SU-DHL-6 (cell line): ENCODE measurements around the gene CD151.

Source experiments
- EZH2phosphoT487 ChIP-seq: fragments of 200-600 bp; sonication (generic), shearing (Covaris generic); conservative IDR thresholded peaks from 2 replicates; pipeline ENCODE4 v1.6.1; 2018; ENCODE audit warnings: mild to moderate bottlenecking, antibody characterized with exemption, low read length, moderate library complexity, mixed read lengths
- TF ChIP-seq, protein P1 (sequence below): fragments of 200-600 bp; sonication (generic); IDR thresholded peaks from one replicate; pipeline ENCODE4 v1.5.1; 2017; ENCODE audit warnings: antibody characterized with exemption, mild to moderate bottlenecking, low read length, moderate library complexity; ENCODE audit not compliant: insufficient read depth, poor library complexity, severe bottlenecking

DNA sequence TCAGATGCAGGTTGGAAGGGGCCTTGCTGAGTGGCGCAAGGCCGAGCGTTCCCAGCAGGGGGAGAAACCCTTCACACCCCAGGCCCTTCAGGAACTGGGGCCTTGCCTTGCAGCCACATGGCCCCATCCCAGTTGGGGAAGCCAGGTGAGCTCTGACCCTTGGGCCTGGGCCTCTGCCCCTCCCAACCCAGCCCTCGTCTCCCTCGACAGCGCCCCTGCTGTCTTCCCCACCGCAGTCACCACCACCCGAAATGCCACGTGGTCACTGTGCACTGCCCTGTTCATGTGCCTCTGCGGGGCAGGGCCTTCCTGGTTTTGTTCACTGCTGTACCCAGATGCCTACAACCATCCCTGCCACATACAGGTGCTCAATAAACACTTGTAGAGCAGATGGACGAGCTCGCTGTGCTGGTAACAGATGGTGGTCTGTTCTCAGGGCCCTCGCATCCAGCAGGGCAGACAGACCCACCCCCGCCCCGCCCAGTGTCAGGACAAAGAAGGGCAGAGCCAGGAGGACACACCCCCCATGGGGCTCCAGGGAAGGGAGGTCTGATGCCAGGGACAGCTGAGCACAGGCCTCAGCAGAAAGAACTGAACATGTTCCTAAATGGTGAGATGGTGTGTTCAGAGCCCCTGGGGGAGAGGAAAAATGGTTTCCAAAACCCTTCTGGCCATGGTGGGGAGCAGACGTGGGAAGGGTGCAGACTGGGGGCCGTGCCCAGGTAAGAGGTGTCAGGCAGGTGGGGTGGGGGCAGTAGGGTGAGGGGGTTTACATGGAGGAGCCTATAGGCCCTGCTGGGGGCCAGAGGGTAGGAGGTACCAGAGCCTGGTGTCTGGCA is 5.9 kb downstream of the CD151 start:
- TF ChIP-seq, protein P1, sequence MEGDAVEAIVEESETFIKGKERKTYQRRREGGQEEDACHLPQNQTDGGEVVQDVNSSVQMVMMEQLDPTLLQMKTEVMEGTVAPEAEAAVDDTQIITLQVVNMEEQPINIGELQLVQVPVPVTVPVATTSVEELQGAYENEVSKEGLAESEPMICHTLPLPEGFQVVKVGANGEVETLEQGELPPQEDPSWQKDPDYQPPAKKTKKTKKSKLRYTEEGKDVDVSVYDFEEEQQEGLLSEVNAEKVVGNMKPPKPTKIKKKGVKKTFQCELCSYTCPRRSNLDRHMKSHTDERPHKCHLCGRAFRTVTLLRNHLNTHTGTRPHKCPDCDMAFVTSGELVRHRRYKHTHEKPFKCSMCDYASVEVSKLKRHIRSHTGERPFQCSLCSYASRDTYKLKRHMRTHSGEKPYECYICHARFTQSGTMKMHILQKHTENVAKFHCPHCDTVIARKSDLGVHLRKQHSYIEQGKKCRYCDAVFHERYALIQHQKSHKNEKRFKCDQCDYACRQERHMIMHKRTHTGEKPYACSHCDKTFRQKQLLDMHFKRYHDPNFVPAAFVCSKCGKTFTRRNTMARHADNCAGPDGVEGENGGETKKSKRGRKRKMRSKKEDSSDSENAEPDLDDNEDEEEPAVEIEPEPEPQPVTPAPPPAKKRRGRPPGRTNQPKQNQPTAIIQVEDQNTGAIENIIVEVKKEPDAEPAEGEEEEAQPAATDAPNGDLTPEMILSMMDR, result no peak
- TF ChIP-seq EZH2phosphoT487, result no peak
